RWPE2 (cell line): Measurements from ENCODE around the gene AIF1L.

Experiments used
- ATAC-seq: fragments of 200-7000 bp; cut with Tn5 transposase; 3 replicates; pipeline ENCODE4 v1.9.1; 2021; ENCODE audit warnings: low read depth
- DNase-seq: peaks from one replicate; pipeline ENCODE4 v3.0.0-alpha.2; 2020; ENCODE audit warnings: low spot score
- H3K27ac ChIP-seq: fragments of 450-650 bp; 2 replicates; pipeline ENCODE4 v1.5.1; 2017; ENCODE audit warnings: mild to moderate bottlenecking; ENCODE audit not compliant: poor library complexity, severe bottlenecking
- H3K27me3 ChIP-seq: fragments of 250-450 bp; sonication (Bioruptor Pico); 2 replicates; pipeline ENCODE4 v1.5.1; 2021; ENCODE audit warnings: mild to moderate bottlenecking, moderate library complexity; ENCODE audit not compliant: insufficient read depth, poor library complexity, severe bottlenecking
- H3K36me3 ChIP-seq: fragments of 250-450 bp; sonication (Bioruptor Pico); 2 replicates; pipeline ENCODE4 v1.5.1; 2020; ENCODE audit warnings: low read depth, mild to moderate bottlenecking, moderate library complexity
- H3K4me1 ChIP-seq: fragments of 250-450 bp; sonication (Bioruptor Pico); 2 replicates; pipeline ENCODE4 v1.5.1; 2021; ENCODE audit warnings: mild to moderate bottlenecking, moderate library complexity; ENCODE audit not compliant: insufficient read depth, poor library complexity, severe bottlenecking
- H3K4me3 ChIP-seq: fragments of 250-450 bp; sonication (Bioruptor Pico); 2 replicates; pipeline ENCODE4 v1.5.1; 2021; ENCODE audit warnings: mild to moderate bottlenecking, moderate library complexity; ENCODE audit not compliant: severe bottlenecking
- H3K9me3 ChIP-seq: fragments of 250-450 bp; sonication (Bioruptor Pico); 2 replicates; pipeline ENCODE4 v1.5.1; 2021; ENCODE audit warnings: mild to moderate bottlenecking, moderate library complexity; ENCODE audit not compliant: severe bottlenecking
- CTCF ChIP-seq: fragments of 450-650 bp; IDR thresholded peaks from one replicate; pipeline ENCODE4 v1.5.1; 2017; ENCODE audit warnings: mild to moderate bottlenecking, moderate library complexity; ENCODE audit not compliant: poor library complexity, severe bottlenecking

The AIF1L gene

DNA sequence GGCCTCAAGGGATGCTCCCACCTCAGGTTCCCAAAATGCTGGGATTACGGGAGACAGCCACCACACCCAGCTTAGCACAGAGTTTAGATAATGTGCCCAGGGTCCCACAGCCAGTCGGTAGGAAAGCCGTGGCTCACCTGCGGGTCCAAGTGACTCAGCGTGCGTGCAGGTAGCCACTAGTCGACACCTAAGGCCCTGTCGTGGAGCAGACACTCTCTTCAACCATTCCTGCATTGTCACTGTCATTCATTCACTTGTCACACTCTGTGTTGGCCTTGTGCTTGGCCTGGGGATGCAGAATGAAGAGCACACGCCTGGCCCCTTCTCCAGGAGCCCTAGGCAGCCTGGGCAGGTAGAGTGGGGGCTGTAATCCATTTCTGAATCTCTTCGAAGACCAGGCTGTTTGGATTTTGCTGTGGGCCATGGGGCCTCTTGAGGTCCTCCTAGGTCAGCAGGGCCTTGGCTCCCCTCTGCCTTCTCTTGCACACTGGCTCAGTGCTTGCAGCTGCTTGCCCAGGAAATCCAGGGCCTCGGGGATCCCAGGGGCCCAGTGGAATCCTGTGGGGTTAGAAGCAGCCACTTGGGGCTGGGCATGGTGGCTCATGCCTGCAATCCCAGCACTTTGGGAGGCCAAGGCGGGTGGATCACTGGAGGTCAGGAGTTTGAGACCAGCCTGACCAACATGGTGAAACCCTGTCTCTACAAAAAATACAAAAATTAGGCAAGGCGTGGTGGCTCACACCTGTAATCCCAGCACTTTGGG, 6.1 kb upstream of the AIF1L start:
- peaks cover 1% of the 10 kb centered on the region for H3K9me3 ChIP-seq

GRCh38 chr9:131091352-131091992, 4.9 kb upstream of the AIF1L start:
- peaks cover 1% of the 10 kb centered on the region for H3K9me3 ChIP-seq
- TF ChIP-seq CTCF: no peak
- H3K4me1 ChIP-seq: no peaks in the 10 kb centered on the region
- H3K27ac ChIP-seq: no peak overlapping the region
- ATAC-seq (no peak), DNase-seq (no peak)
- H3K4me3 ChIP-seq: no peak overlapping the region
- H3K27me3 ChIP-seq: peaks cover 6% of the 10 kb centered on the region
- no peaks in the 10 kb centered on the region for H3K36me3 ChIP-seq

More for the DNA sequence above, 6.1 kb upstream of the AIF1L start:
- TF ChIP-seq CTCF: no peak
- Histone ChIP-seq H3K36me3 (no peaks in the 10 kb centered on the region), H3K27ac (no peak overlapping the region), H3K4me1 (no peaks in the 10 kb centered on the region), H3K27me3 (no peaks in the 10 kb centered on the region), H3K4me3 (no peak overlapping the region)
- DNase-seq (no peak), ATAC-seq (no peak)

DNA sequence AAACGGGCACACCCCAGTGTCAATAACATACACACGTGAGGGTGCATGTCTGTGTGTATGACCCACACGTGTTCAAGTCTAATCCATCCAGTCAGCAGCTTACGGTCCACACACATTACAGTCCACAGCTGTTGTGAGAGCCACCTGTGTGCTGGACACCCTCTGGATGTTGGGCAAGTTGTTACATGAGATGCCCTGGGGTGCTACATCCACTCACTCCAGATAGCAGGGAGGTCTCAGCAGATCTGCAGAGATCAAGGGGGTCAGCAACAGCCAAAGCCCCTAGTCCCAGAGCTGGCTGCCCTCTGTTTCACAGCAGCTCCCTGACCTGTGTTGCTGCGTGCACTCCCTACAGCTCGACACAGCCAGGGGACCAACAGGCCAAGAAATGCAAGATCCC, 4.3 kb upstream of the AIF1L start:
- H3K9me3 ChIP-seq: peaks cover 1% of the 10 kb centered on the region
- TF ChIP-seq CTCF: no peak
- H3K36me3 ChIP-seq: no peaks in the 10 kb centered on the region
- no peak overlapping the region for H3K27ac ChIP-seq
- DNase-seq (no peak), ATAC-seq (no peak)
- H3K4me1 ChIP-seq: no peaks in the 10 kb centered on the region
- no peak overlapping the region for H3K4me3 ChIP-seq
- H3K27me3 ChIP-seq: peaks cover 6% of the 10 kb centered on the region

DNA sequence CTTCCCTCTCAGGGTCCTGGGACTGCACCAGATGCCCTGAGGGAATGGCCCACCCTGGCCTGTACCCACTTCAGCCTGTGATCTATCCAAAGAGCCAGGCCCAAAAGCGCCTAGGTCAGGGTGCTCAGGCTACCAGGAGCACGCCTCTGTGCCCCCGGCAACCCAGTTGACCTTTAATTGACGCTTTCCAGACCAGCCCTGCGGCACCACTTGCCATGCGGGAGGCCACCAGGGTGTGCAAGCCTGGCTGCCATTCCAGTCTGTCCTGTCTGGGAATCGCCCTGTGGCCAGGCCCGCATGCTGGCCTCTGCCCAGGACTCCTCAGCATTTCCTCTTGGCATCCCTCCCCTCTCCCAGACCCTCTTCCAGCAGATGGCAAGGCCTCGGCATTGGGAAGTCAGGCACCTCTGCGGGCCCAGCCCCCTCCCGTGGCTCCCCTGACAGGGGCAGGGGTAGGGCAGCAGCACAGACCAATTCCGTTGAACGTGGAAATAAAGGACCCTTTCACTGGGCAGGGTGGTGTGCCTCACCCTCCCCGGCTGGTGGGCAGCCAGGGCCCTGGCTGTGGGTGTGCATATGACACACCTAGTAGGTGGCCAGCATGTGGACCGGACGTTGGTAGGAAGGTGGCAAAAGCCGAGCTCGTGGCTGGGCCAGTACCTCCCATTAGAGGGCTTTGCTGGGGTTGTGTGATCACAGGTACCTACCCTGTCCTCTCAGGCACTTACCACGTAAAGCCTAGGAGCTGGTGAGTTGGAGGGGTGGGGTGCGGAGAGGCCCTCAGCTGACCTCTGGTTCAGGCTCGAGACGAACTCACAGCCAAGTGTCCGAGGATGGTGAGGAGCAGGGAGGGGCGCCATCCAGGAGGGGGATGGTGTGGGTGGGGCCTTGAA, 3.5 kb upstream of the AIF1L start:
- TF ChIP-seq CTCF: no peak
- peaks cover 6% of the 10 kb centered on the region for H3K27me3 ChIP-seq
- no peak for DNase-seq
- no peaks in the 10 kb centered on the region for H3K36me3 ChIP-seq
- H3K4me1 ChIP-seq: no peaks in the 10 kb centered on the region
- H3K9me3 ChIP-seq: peaks cover 1% of the 10 kb centered on the region
- no peak for ATAC-seq
- H3K4me3 ChIP-seq: no peak overlapping the region
- no peak overlapping the region for H3K27ac ChIP-seq
